Endodermal cell (in vitro differentiated cells): ENCODE results near the gene ZNF319. TPM values are rescaled to one million over a fixed set of nuclear protein-coding genes. Genes with fewer than 3 reads are reported as not detected.
A peak's percentile ranks its signal among the peaks of the same experiment; 100 is the strongest.

Source experiments
- DNase-seq: peaks from one replicate; pipeline ENCODE4 v3.0.0-alpha.2; 2017
- H3K27ac ChIP-seq: 2 replicates; pipeline ENCODE4 v1.5.1; 2013; ENCODE audit warnings: mild to moderate bottlenecking, low read depth, low read length, moderate library complexity
- H3K27me3 ChIP-seq: 2 replicates; pipeline ENCODE4 v1.6.1; 2013; ENCODE audit warnings: mild to moderate bottlenecking, low read length, moderate library complexity; ENCODE audit not compliant: insufficient read depth, control insufficient read depth, poor library complexity, severe bottlenecking
- H3K36me3 ChIP-seq: 2 replicates; pipeline ENCODE4 v1.7.0; 2013; ENCODE audit warnings: mild to moderate bottlenecking, low read length, moderate library complexity; ENCODE audit not compliant: control insufficient read depth, insufficient read depth
- H3K4me1 ChIP-seq: one replicate; pipeline ENCODE4 v1.7.0; 2013; ENCODE audit warnings: low read length; ENCODE audit not compliant: control insufficient read depth, insufficient read depth
- H3K4me3 ChIP-seq: 2 replicates; pipeline ENCODE4 v1.5.1; 2013; ENCODE audit warnings: mild to moderate bottlenecking, low read length, moderate library complexity
- H3K9ac ChIP-seq: 2 replicates; pipeline ENCODE4 v1.6.1; 2013; ENCODE audit warnings: mild to moderate bottlenecking, low read length, moderate library complexity; ENCODE audit not compliant: poor library complexity, severe bottlenecking; ENCODE audit errors: extremely low read depth
- H3K9me3 ChIP-seq: 2 replicates; pipeline ENCODE4 v1.6.1; 2013; ENCODE audit warnings: mild to moderate bottlenecking, low read length, moderate library complexity; ENCODE audit not compliant: control insufficient read depth
- H3K27ac Mint-ChIP-seq: 2 replicates; pipeline ENCODE4 v1.8.0; 2020; ENCODE audit warnings: mixed read lengths
- H3K27me3 Mint-ChIP-seq: 2 replicates; pipeline ENCODE4 v1.8.0; 2021; ENCODE audit warnings: mild to moderate bottlenecking, mixed read lengths; ENCODE audit not compliant: insufficient read depth
- H3K36me3 Mint-ChIP-seq: 2 replicates; pipeline ENCODE4 v1.8.0; 2020; ENCODE audit warnings: low read depth, mixed read lengths
- H3K4me1 Mint-ChIP-seq: 2 replicates; pipeline ENCODE4 v1.8.0; 2020; ENCODE audit warnings: mixed read lengths
- H3K4me3 Mint-ChIP-seq: 2 replicates; pipeline ENCODE4 v1.8.0; 2020; ENCODE audit warnings: mild to moderate bottlenecking, moderate library complexity, mixed read lengths
- H3K9me3 Mint-ChIP-seq: 2 replicates; pipeline ENCODE4 v1.8.0; 2020; ENCODE audit warnings: mild to moderate bottlenecking, mixed read lengths
- WGBS, 2 experiments: methylation state at CpG; one replicate each; pipeline versions ENCODE4 v1.1.5 to v1.1.7; 2013; ENCODE audit warnings: missing lambda C conversion rate in 2 of 2, mixed read lengths in 1 of 2; ENCODE audit not compliant: insufficient coverage in 1 of 2, insufficient read length in 1 of 2; 5-methylcytosine and 5-hydroxymethylcytosine counted together
- total RNA-seq, 2 donors: library from RNA; stranded (reverse); fragmentation: NEBNext Ultra II Directional in 1 of 2; extraction: Animal tissue kit (Norgen Biotek cat#: 25700) in 1 of 2; gene quantifications; 2 replicates in 1 of 2; 3 replicates in 1 of 2; pipeline ENCODE4 v1.2.1, GENCODE V29; 2021
- TF ChIP-seq, protein P1 (sequence below): fragments of 200-600 bp; sonication (generic); conservative IDR thresholded peaks from 2 replicates; pipeline ENCODE4 v1.5.0; 2021; ENCODE audit warnings: antibody characterized with exemption, mild to moderate bottlenecking

The ZNF319 gene
- total RNA-seq, 2 donors from 2014 or later: 9.8 to 10.8 TPM

GRCh38 chr16:57970970-57971369 is 29.5 kb downstream of the ZNF319 start, which contains the start of gene CNGB1:
TSS of gene CNGB1 (minus strand) at chr16:57971128. CDS start at chr16:57967286, 3,842 bp downstream.
- Mint-ChIP-seq H3K27ac (peak within 1 kb of the TSS; percentile 8), H3K4me1 (peaks cover 9% of the 10 kb centered on the region), H3K36me3 (no peaks in the 10 kb centered on the region), H3K27me3 (no peaks in the 10 kb centered on the region), H3K9me3 (no peaks in the 10 kb centered on the region), H3K4me3 (no peak within 1 kb of the TSS)
- TF ChIP-seq, protein P1, sequence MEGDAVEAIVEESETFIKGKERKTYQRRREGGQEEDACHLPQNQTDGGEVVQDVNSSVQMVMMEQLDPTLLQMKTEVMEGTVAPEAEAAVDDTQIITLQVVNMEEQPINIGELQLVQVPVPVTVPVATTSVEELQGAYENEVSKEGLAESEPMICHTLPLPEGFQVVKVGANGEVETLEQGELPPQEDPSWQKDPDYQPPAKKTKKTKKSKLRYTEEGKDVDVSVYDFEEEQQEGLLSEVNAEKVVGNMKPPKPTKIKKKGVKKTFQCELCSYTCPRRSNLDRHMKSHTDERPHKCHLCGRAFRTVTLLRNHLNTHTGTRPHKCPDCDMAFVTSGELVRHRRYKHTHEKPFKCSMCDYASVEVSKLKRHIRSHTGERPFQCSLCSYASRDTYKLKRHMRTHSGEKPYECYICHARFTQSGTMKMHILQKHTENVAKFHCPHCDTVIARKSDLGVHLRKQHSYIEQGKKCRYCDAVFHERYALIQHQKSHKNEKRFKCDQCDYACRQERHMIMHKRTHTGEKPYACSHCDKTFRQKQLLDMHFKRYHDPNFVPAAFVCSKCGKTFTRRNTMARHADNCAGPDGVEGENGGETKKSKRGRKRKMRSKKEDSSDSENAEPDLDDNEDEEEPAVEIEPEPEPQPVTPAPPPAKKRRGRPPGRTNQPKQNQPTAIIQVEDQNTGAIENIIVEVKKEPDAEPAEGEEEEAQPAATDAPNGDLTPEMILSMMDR: no peak
- no peak within 1 kb of the TSS for H3K4me3 ChIP-seq
- H3K27me3 ChIP-seq: no peaks in the 10 kb centered on the region
- no peak within 1 kb of the TSS for H3K27ac ChIP-seq
- H3K4me1 ChIP-seq: peaks cover 3% of the 10 kb centered on the region
- 53 to 79% methylated on average over 2 to 6 of the region's 6 CpGs for WGBS, 2 experiments
- no peaks in the 10 kb centered on the region for H3K9me3 ChIP-seq
- H3K9ac ChIP-seq: no peak within 1 kb of the TSS
- DNase-seq: no peak
- no peaks in the 10 kb centered on the region for H3K36me3 ChIP-seq

DNA sequence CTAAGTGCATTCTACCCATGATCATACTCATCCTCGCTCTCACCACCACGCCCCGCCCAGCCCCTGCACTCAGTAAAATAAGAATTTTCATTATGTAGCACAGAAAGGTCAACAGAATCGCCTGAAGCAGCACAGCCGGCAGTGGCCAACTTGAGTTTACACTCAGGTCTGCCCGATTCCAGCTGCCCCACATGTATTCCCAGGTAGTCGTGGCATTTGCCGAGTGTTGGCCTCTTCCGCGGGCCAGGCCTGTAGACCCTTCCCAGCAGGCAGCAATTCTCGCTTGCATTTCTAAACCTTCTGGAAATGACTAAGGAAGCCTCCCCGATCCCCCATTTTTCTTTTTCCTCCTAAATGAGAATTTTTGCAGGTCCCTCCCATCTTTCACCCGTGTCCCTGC is 30.2 kb downstream of the ZNF319 start:
- no peaks in the 10 kb centered on the region for H3K27me3 ChIP-seq
- no peaks in the 10 kb centered on the region for H3K4me1 ChIP-seq
- H3K36me3 ChIP-seq: no peaks in the 10 kb centered on the region
- peak overlapping the region; percentile 8 for H3K27ac Mint-ChIP-seq
- no peak overlapping the region for H3K9ac ChIP-seq
- H3K9me3 ChIP-seq: no peaks in the 10 kb centered on the region
- no peaks in the 10 kb centered on the region for H3K27me3 Mint-ChIP-seq
- no peaks in the 10 kb centered on the region for H3K36me3 Mint-ChIP-seq
- 76 to 81% methylated on average over 12 to 13 of the region's 13 CpGs for WGBS, 2 experiments
- peaks cover 4% of the 10 kb centered on the region for H3K4me1 Mint-ChIP-seq
- H3K4me3 ChIP-seq: no peak overlapping the region
- no peak for DNase-seq
- no peaks in the 10 kb centered on the region for H3K9me3 Mint-ChIP-seq
- TF ChIP-seq, protein P1: no peak
- no peak overlapping the region for H3K4me3 Mint-ChIP-seq
- no peak overlapping the region for H3K27ac ChIP-seq

GRCh38 chr16:57969451-57970123 is 30.9 kb downstream of the ZNF319 start:
- Mint-ChIP-seq H3K36me3 (no peaks in the 10 kb centered on the region), H3K27me3 (no peaks in the 10 kb centered on the region), H3K9me3 (no peaks in the 10 kb centered on the region), H3K27ac (no peak overlapping the region), H3K4me1 (peaks cover 4% of the 10 kb centered on the region), H3K4me3 (no peak overlapping the region)
- H3K27ac ChIP-seq: no peak overlapping the region
- TF ChIP-seq, protein P1: no peak
- H3K9me3 ChIP-seq: no peaks in the 10 kb centered on the region
- H3K4me1 ChIP-seq: no peaks in the 10 kb centered on the region
- DNase-seq: no peak
- WGBS, 2 experiments: 90 to 98% methylated on average over 7 to 10 of the region's 10 CpGs
- H3K36me3 ChIP-seq: no peaks in the 10 kb centered on the region
- H3K9ac ChIP-seq: no peak overlapping the region
- no peak overlapping the region for H3K4me3 ChIP-seq
- no peaks in the 10 kb centered on the region for H3K27me3 ChIP-seq
